ENCODE results near the gene RLBP1. TPM values are rescaled to one million over a fixed set of nuclear protein-coding genes. Genes with fewer than 3 reads are reported as not detected.
A peak's percentile ranks its signal among the peaks of the same experiment; 100 is the strongest.

Gene RLBP1
- total and polyA plus RNA-seq, 2 of the 13 experiments (the other 11 are each of a cell fraction or from before 2014, with no cell fraction given), result 0.07 TPM; not detected in 1

DNA sequence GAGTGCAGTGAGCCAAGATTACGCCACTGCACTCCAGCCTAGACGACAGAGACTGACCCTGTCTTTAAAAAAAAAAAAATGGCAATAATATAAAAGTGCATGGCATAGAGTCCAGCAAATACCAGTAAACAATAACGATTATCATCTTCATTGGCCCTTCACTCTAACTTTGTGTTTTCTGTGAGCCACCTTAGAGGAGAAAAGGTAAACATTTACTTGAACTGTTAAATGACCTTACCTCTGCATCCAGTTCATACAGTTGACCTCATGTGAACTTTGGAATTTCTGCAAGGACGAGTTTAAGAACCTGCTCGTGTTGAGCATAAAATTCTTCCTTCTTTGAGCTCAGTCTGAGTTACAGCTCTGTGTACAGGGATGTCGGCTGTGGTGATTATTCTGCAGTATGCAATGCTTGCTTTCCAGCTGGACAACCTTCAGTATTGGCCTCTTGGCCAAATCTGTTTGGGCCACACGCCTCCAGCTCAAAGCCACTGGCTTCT is 56.6 kb downstream of the RLBP1 start (continued):
- TF ChIP-seq ZNF205 (CRISPR knock-in tag; IDR thresholded peaks at IDR 0.05) (no peak), FOXO1 (CRISPR knock-in tag; IDR thresholded peaks at IDR 0.05) (no peak; the same call in 1 of the 2 replicates), GFI1 (CRISPR knock-in tag; IDR thresholded peaks at IDR 0.05; ENCODE audit: borderline replicate concordance) (peak; percentile 50; the same call in 1 of the 2 replicates), HNRNPUL1 (IDR thresholded peaks at IDR 0.05; ENCODE audit: low read depth, low read length) (no peak), RBM22 (optimal IDR thresholded peaks at IDR 0.05; ENCODE audit: low read length) (no peak), MEIS2 (CRISPR knock-in tag; IDR thresholded peaks at IDR 0.05) (no peak)
- TF ChIP-seq, protein P1, sequence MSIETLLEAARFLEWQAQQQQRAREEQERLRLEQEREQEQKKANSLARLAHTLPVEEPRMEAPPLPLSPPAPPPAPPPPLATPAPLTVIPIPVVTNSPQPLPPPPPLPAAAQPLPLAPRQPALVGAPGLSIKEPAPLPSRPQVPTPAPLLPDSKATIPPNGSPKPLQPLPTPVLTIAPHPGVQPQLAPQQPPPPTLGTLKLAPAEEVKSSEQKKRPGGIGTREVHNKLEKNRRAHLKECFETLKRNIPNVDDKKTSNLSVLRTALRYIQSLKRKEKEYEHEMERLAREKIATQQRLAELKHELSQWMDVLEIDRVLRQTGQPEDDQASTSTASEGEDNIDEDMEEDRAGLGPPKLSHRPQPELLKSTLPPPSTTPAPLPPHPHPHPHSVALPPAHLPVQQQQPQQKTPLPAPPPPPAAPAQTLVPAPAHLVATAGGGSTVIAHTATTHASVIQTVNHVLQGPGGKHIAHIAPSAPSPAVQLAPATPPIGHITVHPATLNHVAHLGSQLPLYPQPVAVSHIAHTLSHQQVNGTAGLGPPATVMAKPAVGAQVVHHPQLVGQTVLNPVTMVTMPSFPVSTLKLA (IDR thresholded peaks at IDR 0.05), result no peak
- TF ChIP-seq, protein P2, sequence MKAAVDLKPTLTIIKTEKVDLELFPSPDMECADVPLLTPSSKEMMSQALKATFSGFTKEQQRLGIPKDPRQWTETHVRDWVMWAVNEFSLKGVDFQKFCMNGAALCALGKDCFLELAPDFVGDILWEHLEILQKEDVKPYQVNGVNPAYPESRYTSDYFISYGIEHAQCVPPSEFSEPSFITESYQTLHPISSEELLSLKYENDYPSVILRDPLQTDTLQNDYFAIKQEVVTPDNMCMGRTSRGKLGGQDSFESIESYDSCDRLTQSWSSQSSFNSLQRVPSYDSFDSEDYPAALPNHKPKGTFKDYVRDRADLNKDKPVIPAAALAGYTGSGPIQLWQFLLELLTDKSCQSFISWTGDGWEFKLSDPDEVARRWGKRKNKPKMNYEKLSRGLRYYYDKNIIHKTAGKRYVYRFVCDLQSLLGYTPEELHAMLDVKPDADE (CRISPR knock-in tag; IDR thresholded peaks at IDR 0.05), result no peak

DNA sequence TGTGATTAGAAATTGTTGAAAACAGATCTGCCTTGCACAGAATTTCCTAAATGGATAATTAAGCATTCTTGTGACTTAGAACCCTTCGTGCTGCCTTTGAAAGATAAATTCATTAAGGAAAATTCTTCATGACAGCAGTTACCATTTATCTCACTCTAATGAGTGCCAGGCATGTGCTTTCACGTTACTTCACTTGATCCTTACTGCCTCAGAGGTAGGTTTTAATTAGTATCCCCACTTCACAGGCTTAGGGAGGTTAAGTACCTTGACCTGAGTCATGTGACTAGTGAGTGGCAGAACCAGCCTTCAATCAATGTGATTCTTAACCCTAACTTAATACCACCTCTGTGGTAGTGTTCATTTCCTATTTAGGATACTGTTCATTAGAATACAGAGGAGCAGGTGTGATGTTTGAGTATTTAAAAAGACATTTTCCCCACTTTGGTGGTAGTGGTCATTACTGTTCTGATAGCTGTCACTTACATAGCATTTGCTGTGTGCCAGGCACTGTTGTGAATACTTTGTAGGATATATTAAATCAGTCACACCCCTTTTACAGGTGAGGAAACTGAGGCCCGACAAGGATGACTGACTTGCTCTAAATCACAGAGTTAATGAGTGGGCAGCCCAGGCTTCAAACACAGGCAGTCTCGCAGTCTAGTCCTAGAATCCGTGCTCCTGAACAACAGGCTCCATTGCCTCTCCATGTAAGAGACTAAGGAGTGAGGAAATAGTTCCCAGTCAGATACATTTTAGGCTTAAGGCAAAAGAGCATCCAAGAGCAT is 57.9 kb downstream of the RLBP1 start:
- BruUV-seq (replicated peaks), result no TSS peak
- no peak for ATAC-seq
- Histone ChIP-seq H3K4me2 (ENCODE audit: low read depth, low read length) (no peak overlapping the region), H3K9me3 (ENCODE audit: low read length) (no peaks in the 10 kb centered on the region), H3K9ac (ENCODE audit: insufficient read depth, low read depth, low read length) (no peak overlapping the region), H3K27ac (ENCODE audit: extremely low read length, insufficient read depth, low read length) (no peak overlapping the region), H3K4me1 (ENCODE audit: insufficient read depth, low read length) (peaks cover 65% of the 10 kb centered on the region), H3K36me3 (replicated peaks in 1 of 2; ENCODE audit: control insufficient read depth in 1 of 2, insufficient read depth in 2 of 2, low read length in 2 of 2) (peaks cover 0 to 17% of the 10 kb centered on the region in 2 experiments; a peak in 3 of 5 replicates), H2AFZ (ENCODE audit: low read length) (no peak overlapping the region), H4K20me1 (ENCODE audit: insufficient read depth, low read length) (no peaks in the 10 kb centered on the region), H3K27me3 (ENCODE audit: control insufficient read depth in 1 of 2, insufficient read depth in 2 of 2, low read length in 2 of 2) (no peaks in the 10 kb centered on the region), H3K4me3 (replicated peaks in 1 of 3; ENCODE audit: insufficient read depth in 1 of 3, low read depth in 2 of 3, low read length in 3 of 3) (no peak overlapping the region), H3K79me2 (ENCODE audit: insufficient read depth, low read length) (no peaks in the 10 kb centered on the region)
- no peak for DNase-seq (ENCODE audit: low spot score)
- ChIA-PET CTCF (ENCODE audit: low intra/inter-chr PET ratio, low total read pairs) (no interaction called here), POLR2A (interaction anchor here (1.6 to 2.0 kb wide), 2 partner anchors 14 to 75 kb away, joined by 3 to 13 read pairs; partner anchors contain the start of gene ABHD2)
- intact Hi-C loops (cut with micrococcal nuclease; ENCODE audit: unreplicated experiment) (loop anchor here (2.0 kb wide), 1 partner anchor 25 kb away; no protein-coding TSS in a partner anchor), in situ Hi-C loops (cut with HindIII; ENCODE audit: extremely low pct_ligation_motif_present, low pct_unique_long_range_greater_than_20kb) (no loop called here)
- no peak for TF ChIP-seq EED (CRISPR knock-in tag; IDR thresholded peaks at IDR 0.05)
- 0 out of 2 replicates have a peak, but pooled peaks have one; percentile 8 for TF ChIP-seq ZNF629 (CRISPR knock-in tag; conservative IDR thresholded peaks at IDR 0.05)
- FAIRE-seq, result no peak
- WGBS (ENCODE audit: low lambda C conversion rate), result 96% methylated on average over 5 of the region's 5 CpGs

All from HepG2 (cell line).